T follicular helper cell (primary cell): ENCODE data around the gene NPAS2.

Source experiments
- DNase-seq: peaks from one replicate; pipeline ENCODE4 v3.0.0-alpha.2; 2020; ENCODE audit warnings: low read depth

The NPAS2 gene

GRCh38 chr2:100884145-100884621 is 64.2 kb downstream of the NPAS2 start:
- no peak for DNase-seq

- DNase-seq = no peak
Observed at GRCh38 chr2:100886085-100886484, 66.1 kb downstream of the NPAS2 start.

GRCh38 chr2:100887039-100887578 is 67.2 kb downstream of the NPAS2 start:
- DNase-seq = no peak

DNA sequence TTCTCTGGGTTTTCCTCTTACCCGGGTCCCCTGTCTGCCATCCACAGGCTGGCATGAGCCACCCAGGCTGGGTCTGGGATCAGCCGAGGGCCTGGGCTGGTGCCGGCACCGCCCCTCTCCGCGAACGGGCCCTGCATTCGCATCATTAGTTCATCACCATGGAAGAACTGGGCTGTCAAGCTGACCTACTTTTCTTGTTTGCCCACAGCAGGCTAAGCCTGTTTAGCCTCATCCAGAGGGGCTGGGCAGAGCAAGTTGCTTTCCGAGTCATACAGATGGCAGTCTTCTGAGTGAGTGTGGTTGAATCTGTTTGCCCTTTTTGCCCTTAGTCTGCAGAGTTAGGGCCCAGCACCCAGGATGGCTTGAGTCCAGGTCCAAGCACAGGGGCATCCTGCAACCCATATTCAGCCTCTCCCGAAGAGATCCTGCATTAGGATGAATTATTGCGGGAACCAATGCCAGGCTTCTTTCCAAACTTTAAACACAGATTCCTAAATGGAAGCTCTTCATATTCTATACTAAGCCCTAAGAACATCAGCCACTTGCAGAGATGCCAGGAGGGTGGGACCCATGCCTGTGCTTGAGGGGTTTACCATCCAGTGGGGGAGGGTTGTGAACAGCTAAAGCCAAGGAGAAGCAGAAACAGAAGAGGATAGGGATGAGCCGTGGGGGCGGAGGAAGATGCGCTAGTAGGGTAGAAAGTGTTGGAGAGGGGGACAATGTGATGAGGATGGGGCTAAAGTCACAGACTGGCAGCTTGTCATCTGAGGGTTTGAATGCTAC is 68.0 kb downstream of the NPAS2 start:
- no peak for DNase-seq

DNA sequence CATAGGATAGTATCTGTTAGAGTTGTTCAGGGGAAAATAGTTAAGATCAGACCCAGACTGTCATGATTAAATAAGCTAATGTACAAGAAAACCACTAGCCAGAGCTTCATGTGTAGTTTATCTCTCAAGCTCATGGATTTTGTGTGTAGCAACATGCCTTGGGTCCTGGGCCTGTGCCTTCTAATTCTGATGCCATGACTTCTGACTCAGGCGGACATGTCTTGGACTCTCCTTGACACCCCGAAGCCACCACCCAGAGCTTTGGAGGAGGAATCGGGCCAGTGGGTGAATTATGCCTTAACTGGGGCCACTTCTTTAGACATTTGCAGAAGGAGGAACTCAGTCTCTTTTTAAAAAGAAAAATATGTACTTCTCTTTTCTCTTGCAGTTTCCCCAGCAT is 68.7 kb downstream of the NPAS2 start:
- DNase-seq = no peak

- no peak for DNase-seq
Observed at GRCh38 chr2:100889286-100889685, 69.3 kb downstream of the NPAS2 start.

DNA sequence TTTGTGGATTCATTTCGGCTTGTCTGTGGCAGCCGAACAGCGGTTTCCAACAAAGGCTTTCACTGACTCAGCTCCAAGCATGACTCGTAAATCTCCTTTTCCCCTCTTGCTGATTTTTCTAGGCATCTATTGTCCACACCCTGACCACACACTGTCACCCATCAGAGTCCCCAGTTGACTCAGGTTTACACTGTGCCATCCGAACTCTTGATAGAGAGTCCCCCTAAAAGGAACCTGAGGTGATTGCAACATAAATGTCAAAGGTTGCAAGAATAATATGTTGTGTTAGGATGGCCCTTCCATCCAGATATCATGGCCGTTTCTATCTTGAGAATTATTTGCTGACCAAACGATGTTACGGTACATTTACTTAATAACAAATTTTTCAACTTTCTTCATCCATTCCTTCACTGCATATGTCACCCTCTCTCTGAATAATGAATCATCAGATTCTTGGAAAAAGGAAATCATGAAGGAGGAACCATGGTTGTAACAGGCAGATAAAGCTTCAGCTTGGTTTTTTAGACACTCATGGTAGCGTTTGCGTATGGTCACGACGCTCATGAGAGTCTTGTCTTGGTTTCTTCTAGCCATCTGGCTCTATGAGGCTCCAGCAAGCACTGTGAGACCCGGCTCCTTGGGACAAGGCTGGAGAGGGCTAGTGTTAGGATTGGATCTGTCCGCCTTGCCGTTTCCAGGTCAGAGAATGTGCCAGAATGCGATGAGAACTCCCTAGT is 72.1 kb downstream of the NPAS2 start:
- DNase-seq = no peak

- DNase-seq = no peak
Observed at GRCh38 chr2:100893392-100894104, 73.6 kb downstream of the NPAS2 start.

DNA sequence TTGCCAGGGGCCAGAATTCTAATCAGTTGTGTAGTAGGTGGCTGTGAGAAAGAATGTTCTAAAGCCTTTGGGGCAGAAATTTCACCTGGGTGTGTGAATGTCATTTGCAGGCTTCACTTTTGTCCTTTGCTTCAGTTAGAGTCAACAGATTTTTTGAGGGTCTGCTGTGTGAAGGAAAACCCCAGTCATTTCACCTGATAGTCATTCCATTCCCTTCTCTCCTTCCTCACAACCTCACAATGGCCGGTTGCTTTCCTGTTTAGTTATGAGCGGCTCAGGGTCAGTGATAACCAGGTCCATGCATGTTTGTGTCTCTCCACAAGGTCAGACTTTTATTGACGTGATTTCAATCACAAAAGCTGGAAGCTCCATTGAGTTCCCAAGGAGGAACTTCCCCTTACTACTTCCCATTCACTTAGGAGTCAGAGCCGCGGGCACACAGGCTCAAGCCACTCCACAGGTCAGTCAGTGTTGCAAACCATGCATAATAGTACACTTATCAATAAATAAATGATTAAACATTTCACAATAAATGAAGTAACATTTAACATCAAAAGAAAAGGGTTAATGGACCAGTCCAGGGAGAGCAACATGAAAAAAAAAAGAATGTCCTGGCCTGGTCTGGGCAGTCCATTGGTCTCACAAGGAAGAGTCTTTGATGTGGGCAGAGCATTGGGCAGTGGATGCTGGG is 74.3 kb downstream of the NPAS2 start:
- DNase-seq = no peak

DNA sequence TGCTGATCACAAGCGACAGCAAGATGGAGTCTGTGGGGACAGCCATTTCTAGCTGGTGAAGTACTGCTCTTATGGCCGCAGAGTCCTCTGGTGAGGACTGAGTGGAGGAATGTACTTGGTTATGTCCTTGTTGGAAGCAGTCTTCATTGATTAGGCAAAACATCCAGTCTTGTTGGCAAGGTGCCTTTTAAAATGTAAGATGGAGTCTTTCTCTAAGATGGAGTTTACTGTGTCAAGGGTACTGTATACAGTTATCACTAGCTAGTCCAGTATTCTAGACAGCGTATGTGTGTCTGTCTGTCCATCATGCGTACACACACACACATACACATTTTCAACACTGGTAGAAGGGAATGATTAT is 74.8 kb downstream of the NPAS2 start:
- no peak for DNase-seq

DNA sequence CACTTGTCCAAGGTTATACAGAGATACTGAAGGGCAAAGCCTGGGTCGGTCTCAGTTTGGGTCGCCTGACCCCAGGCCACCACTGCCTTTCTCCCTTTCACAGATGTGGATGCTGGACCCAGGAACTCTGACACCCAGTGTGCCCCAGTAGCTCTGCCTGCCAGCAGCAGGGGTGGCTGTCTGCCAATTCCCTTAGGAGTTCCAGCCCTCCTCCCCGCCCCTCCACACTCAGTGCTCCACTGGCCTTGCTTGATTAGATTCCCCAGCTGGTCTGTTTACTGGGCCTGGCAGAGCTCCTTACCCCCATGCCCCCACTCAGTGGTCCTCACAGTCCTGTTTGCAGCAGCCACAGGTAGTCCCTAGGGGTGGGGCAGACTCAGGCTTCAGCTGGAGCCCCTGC is 75.5 kb downstream of the NPAS2 start:
- DNase-seq = no peak

DNA sequence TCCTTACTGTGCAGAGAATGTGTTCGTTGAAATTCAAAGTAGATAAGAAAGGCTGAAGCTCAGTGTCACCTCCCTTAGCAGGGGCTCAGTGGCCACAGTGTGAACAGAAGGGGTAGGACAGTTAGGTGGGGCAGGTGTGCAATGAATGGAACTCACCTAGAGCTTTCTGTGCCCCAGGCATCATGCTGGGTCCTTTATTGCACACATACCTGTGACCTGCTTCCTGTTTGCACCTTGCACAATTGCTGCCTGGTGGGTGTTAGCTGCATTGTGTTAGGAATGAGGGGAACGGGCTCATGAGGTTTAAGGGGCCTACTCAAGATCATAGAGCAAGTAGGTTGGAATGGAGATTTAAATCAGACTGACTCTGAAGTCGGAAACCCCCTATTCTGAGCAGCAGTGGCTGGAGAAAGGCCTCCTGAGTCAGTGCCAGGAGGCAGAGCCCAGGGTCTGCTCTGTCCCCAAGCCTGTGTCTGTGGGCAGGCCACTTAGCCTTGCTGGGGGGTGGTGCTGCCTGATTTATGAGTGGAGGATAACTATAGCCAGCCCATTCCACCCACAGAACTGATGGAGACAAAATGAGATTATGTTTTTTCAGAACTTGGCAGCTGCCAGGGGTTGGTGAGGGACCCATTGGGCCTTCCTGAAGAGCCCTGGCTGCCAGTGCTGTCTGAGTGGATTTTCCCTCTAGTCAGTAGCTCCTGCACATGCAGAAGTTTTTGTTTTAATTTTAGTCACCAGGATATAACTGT is 76.2 kb downstream of the NPAS2 start:
- no peak for DNase-seq

DNA sequence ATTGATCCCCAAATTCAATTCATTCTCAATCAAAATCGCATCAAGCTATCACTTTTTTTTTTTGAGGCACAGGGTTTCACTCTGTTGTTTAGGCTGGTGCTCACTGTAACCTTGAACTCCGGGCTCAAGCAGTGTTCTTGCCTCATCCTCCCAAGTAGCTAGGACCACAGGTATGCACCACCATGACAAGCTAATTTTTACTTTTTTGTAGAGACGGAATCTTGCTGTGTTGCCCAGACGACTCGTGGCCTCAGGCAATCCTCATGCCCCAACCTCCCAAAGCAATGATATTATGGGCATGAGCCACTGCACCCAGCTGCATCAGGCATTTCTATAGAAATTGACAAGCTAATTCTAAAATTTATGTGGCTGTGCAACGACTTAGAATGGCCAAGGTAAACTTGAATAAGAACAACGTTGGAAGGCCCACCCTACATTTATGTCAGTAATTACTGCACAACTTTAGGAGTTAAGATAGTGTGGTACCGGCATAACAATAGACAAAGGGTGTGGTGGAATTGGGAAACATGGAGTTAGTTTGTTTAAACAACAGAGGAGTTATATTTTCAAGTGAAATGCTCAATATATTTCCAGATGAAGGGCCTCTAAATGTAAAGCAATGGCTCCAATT is 78.2 kb downstream of the NPAS2 start:
- no peak for DNase-seq

DNA sequence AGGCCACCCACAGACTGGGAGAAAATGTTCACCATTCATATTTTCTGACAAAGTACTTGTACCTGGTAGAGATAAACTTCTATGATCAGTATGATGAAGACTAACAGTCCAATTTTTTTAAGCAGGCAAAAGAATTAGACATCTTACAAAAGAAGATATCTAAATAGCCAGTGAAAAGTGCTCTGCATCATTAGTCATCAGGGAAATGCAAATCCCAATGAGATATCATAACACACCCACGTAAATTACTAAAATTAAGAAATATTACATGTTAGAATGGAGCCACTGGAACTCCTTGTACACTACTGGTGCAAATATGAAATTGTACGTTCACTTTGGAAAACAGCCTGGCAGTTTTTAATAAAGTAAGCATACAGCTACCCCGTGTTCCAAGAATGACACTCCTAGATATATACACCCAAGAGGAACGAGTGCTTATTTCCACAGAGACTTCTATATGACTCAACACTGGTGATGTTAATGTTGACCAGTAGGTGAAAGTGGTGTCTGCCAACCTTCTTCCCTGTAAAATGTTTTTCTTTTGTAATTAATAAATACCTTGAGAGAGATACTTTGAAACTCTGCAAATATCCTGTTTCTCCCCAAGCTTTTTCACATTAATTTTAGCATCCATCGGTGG is 80.3 kb downstream of the NPAS2 start:
- DNase-seq = no peak

DNA sequence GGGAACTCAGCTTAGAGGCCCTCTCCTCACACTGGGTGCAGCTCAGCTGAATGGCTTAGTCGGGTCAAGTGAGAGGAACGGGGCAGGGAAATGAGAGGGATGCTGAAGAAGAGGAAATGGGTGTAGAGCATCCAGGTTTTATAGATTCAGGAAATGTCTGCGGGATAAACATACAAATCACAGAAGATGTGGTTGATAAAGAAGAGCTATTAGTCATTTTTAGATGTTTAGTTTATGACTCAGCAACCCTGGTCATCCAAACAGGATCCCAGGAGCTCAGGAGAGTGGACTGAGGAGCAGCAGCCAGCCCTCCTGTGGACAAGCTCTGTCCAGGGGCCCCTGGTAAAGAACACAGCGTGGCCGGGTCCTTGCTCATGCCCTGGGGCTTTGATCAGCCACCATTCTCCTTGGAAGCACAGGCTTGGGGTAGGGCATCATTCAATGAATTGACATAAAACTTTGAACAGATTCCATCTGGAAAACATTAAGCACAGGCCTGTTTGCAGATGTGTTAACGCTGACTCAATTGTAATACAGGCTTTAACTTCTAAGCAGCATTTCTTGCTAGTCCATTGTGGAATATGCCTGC is 83.0 kb downstream of the NPAS2 start:
- DNase-seq = no peak

DNA sequence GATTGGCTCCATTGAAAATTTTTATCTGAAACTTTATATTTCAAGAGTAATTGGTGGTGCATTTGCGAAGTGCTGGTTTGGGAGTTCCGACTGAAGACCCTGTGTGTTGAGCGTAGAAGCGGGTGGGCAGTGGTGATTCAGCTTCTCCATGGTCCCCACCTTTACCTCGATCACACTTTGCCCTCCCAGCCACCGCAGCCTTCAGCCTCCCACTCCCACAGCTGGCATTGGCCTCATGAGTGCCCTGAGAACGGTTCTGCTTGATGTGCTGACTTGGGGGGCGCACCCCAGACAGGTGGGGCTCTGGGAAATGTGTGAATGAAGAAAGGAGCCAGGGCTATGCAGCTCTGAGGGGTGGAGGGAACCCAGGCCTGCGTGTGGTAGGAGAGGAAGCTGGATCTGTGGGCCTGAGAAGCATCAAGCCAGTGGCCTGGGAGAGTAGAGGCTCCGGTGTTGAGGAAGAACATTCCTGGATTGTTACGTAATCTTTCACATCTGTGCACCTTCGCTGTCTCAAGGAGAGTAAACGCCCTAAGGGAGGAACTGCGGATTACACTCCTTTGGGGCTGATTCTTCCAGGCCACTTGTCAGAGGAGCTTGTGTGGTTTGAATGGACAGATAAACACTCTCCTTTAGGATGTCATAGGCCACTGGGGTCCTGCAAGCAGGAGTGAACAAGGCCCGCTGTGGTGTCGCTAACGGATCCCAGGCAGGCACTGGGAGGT is 83.8 kb downstream of the NPAS2 start:
- no peak for DNase-seq

DNA sequence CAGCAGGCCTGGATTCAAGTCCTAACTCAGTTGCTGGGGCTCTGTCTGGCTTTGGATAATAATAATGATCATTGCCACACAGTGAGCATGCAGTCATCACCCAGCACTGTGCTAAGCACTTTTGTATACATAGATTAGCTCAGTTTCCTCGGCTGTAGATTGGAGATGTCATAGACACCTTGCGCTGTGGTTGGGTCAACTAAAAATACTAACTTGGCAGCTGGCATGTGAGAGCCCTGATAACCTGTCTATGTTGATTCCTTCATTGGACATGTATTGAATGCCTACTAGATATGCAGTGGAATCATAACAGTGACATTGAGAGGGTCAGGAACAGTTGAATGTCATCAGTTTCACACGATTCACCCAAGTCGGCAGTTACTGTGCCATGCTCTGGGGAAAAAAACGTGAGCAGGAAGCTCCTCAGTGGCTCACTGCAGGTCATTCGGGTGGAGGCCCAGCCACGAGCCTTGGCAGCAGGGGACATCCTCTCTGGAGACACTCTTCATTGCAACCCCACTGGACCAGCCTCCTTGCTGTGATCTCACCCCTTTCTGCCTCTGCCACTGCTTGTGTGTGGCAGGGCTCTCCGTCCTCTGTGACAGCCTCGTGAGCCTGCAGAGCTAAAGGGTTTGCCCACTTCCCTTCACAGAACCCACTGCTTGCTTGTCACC is 85.3 kb downstream of the NPAS2 start:
- no peak for DNase-seq

- DNase-seq = no peak
Observed at GRCh38 chr2:100906131-100906530, 86.2 kb downstream of the NPAS2 start.

DNA sequence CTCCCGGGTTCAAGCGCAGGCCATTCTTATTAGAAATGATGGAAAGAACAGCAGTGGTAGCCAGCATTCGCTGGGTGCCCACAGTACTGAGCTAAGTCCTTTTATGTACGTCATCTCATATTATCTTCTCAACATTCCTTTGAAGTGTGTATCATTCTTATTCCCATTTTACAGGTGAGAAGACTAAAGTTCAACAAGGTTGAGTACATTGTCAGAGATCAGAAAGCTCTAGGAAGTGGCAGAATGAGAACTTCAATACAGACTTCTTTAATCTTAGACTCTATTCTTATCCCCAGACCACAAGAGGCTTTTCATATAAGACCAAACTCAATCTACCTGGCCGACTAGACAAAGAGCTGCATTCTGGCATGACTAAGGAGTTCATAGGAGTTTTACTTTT is 86.7 kb downstream of the NPAS2 start:
- no peak for DNase-seq
